SK-N-SH treated with all-trans-retinoic acid at 6 μM for 48 hours (cell line): ENCODE data around the gene ADAM22.

Source experiments
- CREB5 ChIP-seq: fragments of 250-450 bp; sonication (Bioruptor Pico); IDR thresholded peaks from 2 replicates; pipeline ENCODE4 v1.5.1; 2020; ENCODE audit warnings: low read depth, mild to moderate bottlenecking, moderate library complexity
- PATZ1 ChIP-seq: fragments of 250-450 bp; sonication (Bioruptor Pico); IDR thresholded peaks from 2 replicates; pipeline ENCODE4 v1.8.0; 2020; ENCODE audit warnings: mild to moderate bottlenecking, moderate library complexity, borderline replicate concordance
- ZNF8 ChIP-seq: fragments of 450-650 bp; formaldehyde crosslinking; IDR thresholded peaks from 2 replicates; pipeline ENCODE4 v1.5.0; 2020; ENCODE audit warnings: mild to moderate bottlenecking, moderate library complexity

- TF ChIP-seq PATZ1 (CRISPR knock-in tag) = no peak
- TF ChIP-seq CREB5 (CRISPR knock-in tag) = no peak
- no peak for TF ChIP-seq ZNF8 (CRISPR knock-in tag)
Measured at GRCh38 chr7:88117325-88117724, 183.3 kb downstream of the ADAM22 start.
